HepG2 (cell line): ENCODE measurements around the gene TLDC2. TPM values are rescaled to one million over a fixed set of nuclear protein-coding genes. Genes with fewer than 3 reads are reported as not detected.

ENCODE experiments used
- ATAC-seq: fragments of 200-7000 bp; cut with Tn5 transposase; 3 replicates; pipeline ENCODE4 v1.9.1; 2020; ENCODE audit warnings: mild to moderate bottlenecking, moderate library complexity
- BruUV-seq: library from RNA; stranded (reverse); fragments of 400-500 nt; replicated peaks from 2 replicates; lab custom pipeline; 2021; lab: Mats Ljungman, UMichigan
- CTCF ChIA-PET: fragments of 300-600 bp; formaldehyde crosslinking; extraction: SDS; loops from one replicate; lab custom pipeline; 2021; ENCODE audit warnings: low total read pairs, inconsistent platforms, low intra/inter-chr PET ratio; lab: Yijun Ruan, JAX
- POLR2A ChIA-PET: fragments of 350-600 bp; sonication (Branson Sonifier 250); formaldehyde crosslinking; loops from one replicate; lab custom pipeline; 2020; ENCODE audit warnings: antibody characterized with exemption, inconsistent platforms; lab: Yijun Ruan, JAX
- DNase-seq: peaks from one replicate; pipeline ENCODE4 v3.0.0-alpha.2; 2015; ENCODE audit warnings: low spot score
- FAIRE-seq: peaks from 3 replicates; lab custom pipeline; 2011; peaks lifted over from hg19 to GRCh38; lab: Jason Lieb, UNC
- H2AFZ ChIP-seq: one replicate; pipeline ENCODE4 v1.6.1; 2011; ENCODE audit warnings: low read length, inconsistent platforms
- H3K27ac ChIP-seq: fragments of 300-600 bp; 3 replicates; pipeline ENCODE4 v1.8.0; 2011; ENCODE audit warnings: mixed run types, mild to moderate bottlenecking, mixed read lengths, low read length, inconsistent platforms; ENCODE audit not compliant: insufficient read depth; ENCODE audit errors: extremely low read length
- H3K27me3 ChIP-seq, 2 experiments: fragments of 200-600 bp in 1 of 2; 2 replicates in 1 of 2; 3 replicates in 1 of 2; pipeline versions ENCODE4 v1.6.0 to v1.8.0; 2011; ENCODE audit warnings: low read length in 2 of 2, mild to moderate bottlenecking in 2 of 2, moderate library complexity in 2 of 2, inconsistent platforms in 1 of 2; ENCODE audit not compliant: insufficient read depth in 2 of 2, control insufficient read depth in 1 of 2
- H3K36me3 ChIP-seq, 2 experiments: fragments of 200-600 bp in 1 of 2; replicated peaks in 1 of 2; 2 replicates in 1 of 2; 3 replicates in 1 of 2; pipeline versions ENCODE4 v1.5.1 to v1.8.0; 2011; ENCODE audit warnings: low read length in 2 of 2, inconsistent platforms in 1 of 2; ENCODE audit not compliant: insufficient read depth in 2 of 2, control insufficient read depth in 1 of 2
- H3K4me1 ChIP-seq: 2 replicates; pipeline ENCODE4 v1.5.1; 2012; ENCODE audit warnings: low read length, inconsistent platforms; ENCODE audit not compliant: insufficient read depth
- H3K4me2 ChIP-seq: 2 replicates; pipeline ENCODE4 v1.6.0; 2011; ENCODE audit warnings: low read depth, low read length, inconsistent platforms
- H3K4me3 ChIP-seq, 3 experiments: fragments of 200-600 bp in 1 of 3; sonication (generic), shearing (Covaris generic) in 1 of 3; replicated peaks in 1 of 3; 2 replicates each; pipeline ENCODE4 v1.5.1; 2011 to 2016; ENCODE audit warnings: low read length in 3 of 3, inconsistent platforms in 2 of 3, low read depth in 2 of 3, mild to moderate bottlenecking in 2 of 3, control low read depth in 1 of 3, mixed read lengths in 1 of 3; ENCODE audit not compliant: insufficient read depth in 1 of 3
- H3K79me2 ChIP-seq: one replicate; pipeline ENCODE4 v1.6.1; 2011; ENCODE audit warnings: low read length, inconsistent platforms; ENCODE audit not compliant: insufficient read depth
- H3K9ac ChIP-seq: 2 replicates; pipeline ENCODE4 v1.6.0; 2011; ENCODE audit warnings: mild to moderate bottlenecking, low read depth, low read length, inconsistent platforms; ENCODE audit not compliant: insufficient read depth
- H3K9me3 ChIP-seq: 2 replicates; pipeline ENCODE4 v1.5.1; 2012; ENCODE audit warnings: mild to moderate bottlenecking, low read length
- H4K20me1 ChIP-seq: 2 replicates; pipeline ENCODE4 v1.6.0; 2011; ENCODE audit warnings: inconsistent platforms, mild to moderate bottlenecking, low read length, moderate library complexity; ENCODE audit not compliant: insufficient read depth
- E2F1 ChIP-seq: sonication (generic); formaldehyde crosslinking; IDR thresholded peaks from 2 replicates; pipeline ENCODE4 v1.5.0; 2020; ENCODE audit warnings: missing genetic modification reagents
- SNAPC4 ChIP-seq: sonication (generic); formaldehyde crosslinking; IDR thresholded peaks from 2 replicates; pipeline ENCODE4 v1.4.0; 2020; ENCODE audit warnings: mild to moderate bottlenecking, missing genetic modification reagents
- ZNF121 ChIP-seq: sonication (generic); formaldehyde crosslinking; IDR thresholded peaks from 2 replicates; pipeline ENCODE4 v1.5.0; 2020; ENCODE audit warnings: mild to moderate bottlenecking, missing genetic modification reagents
- ZNF276 ChIP-seq: sonication (generic); formaldehyde crosslinking; IDR thresholded peaks from 2 replicates; pipeline ENCODE4 v1.4.0; 2020; ENCODE audit warnings: mild to moderate bottlenecking, low read depth, missing genetic modification reagents
- ZNF800 ChIP-seq: sonication (generic); formaldehyde crosslinking; IDR thresholded peaks from 2 replicates; pipeline ENCODE4 v1.4.0; 2020; ENCODE audit warnings: missing genetic modification reagents
- WGBS: methylation state at CpG from one replicate; pipeline ENCODE4 v1.1.6; 2017; ENCODE audit warnings: low lambda C conversion rate; 5-methylcytosine and 5-hydroxymethylcytosine counted together
- in situ Hi-C: cut with HindIII; loops from 2 replicates; pipeline ENCODE4 v1.10.0; 2017; ENCODE audit warnings: low pct_unique_long_range_greater_than_20kb; ENCODE audit not compliant: extremely low pct_ligation_motif_present
- intact Hi-C: fragments of 100-400 bp; cut with micrococcal nuclease; formaldehyde crosslinking; loops from one replicate; pipeline ENCODE4 v1.10.0; 2022; ENCODE audit not compliant: unreplicated experiment
- polyA plus RNA-seq, 8 experiments: library from polyadenylated mRNA; depleted of rRNA in 3 of 8; stranded (reverse) in 7 of 8; unstranded in 1 of 8; fragments of >200 nt; fragmentation: Illumina TruSeq in 4 of 8; extraction: Trizol in 4 of 8; gene quantifications; 2 replicates each; pipeline versions ENCODE4 v1.2.1 to v1.2.3, GENCODE V29; 2011 to 2016; ENCODE audit warnings: low read depth in 4 of 8, missing spikeins in 1 of 8, mixed read lengths in 1 of 8; ENCODE audit not compliant: insufficient read depth in 1 of 8
- total RNA-seq, 5 experiments: library from RNA; depleted of rRNA; stranded (reverse); fragments of >200 nt; fragmentation: Illumina TruSeq; extraction: Trizol; gene quantifications; 2 replicates each; pipeline ENCODE4 v1.2.3, GENCODE V29; 2016; ENCODE audit warnings: low read depth in 1 of 5

Gene TLDC2
- total and polyA plus RNA-seq, 2 of the 13 experiments (the other 11 are each of a cell fraction or from before 2014, with no cell fraction given) = 1.5 to 1.6 TPM

- Histone ChIP-seq H2AFZ (no peak overlapping the region), H4K20me1 (no peaks in the 10 kb centered on the region), H3K27ac (no peak overlapping the region), H3K4me2 (no peak overlapping the region), H3K9ac (no peak overlapping the region), H3K4me3 (no peak overlapping the region), H3K79me2 (no peaks in the 10 kb centered on the region), H3K4me1 (no peaks in the 10 kb centered on the region), H3K27me3 (no peaks in the 10 kb centered on the region), H3K9me3 (no peaks in the 10 kb centered on the region), H3K36me3 (peaks cover 18 to 37% of the 10 kb centered on the region in 2 experiments)
- ATAC-seq (no peak), DNase-seq (no peak), FAIRE-seq (no peak)
- ChIA-PET CTCF (no interaction called here), POLR2A (no interaction called here)
- in situ Hi-C loops = no loop called here
- intact Hi-C loops = no loop called here
- TF ChIP-seq ZNF276 (CRISPR knock-in tag) = no peak
- no peak for TF ChIP-seq E2F1 (CRISPR knock-in tag)
- TF ChIP-seq ZNF121 (CRISPR knock-in tag) = peak; percentile 51; the same call in 1 of the 2 replicates
- no peak for TF ChIP-seq ZNF800 (CRISPR knock-in tag)
- no peak for TF ChIP-seq SNAPC4 (CRISPR knock-in tag)
- BruUV-seq = no TSS peak
- 98% methylated on average over 2 of the region's 2 CpGs for WGBS
Observed at GRCh38 chr20:36916199-36916598, 40.3 kb downstream of the TLDC2 start.
